ENCODE results near the gene SH3BP4. TPM values are rescaled to one million over a fixed set of nuclear protein-coding genes. Genes with fewer than 3 reads are reported as not detected.
A peak's percentile ranks its signal among the peaks of the same experiment; 100 is the strongest.

Gene SH3BP4
- polyA plus RNA-seq, 1 donor (not counting 4 experiments of a cell fraction or from before 2014, with no cell fraction given): 50.4 TPM

GRCh38 chr2:234905547-234906265 lies 46.1 kb upstream of the SH3BP4 start:
- H3K9ac ChIP-seq (ENCODE audit: control insufficient read depth, extremely low read depth, insufficient read depth, low read length): no peak overlapping the region
- H3K9me3 ChIP-seq (ENCODE audit: control insufficient read depth, low read depth, low read length): no peaks in the 10 kb centered on the region
- DNase-seq (ENCODE audit: low read depth, low spot score): no peak
- H3K36me3 ChIP-seq (ENCODE audit: control insufficient read depth in 2 of 2, extremely low read depth in 1 of 2, insufficient read depth in 2 of 2, low read length in 2 of 2): no peaks in the 10 kb centered on the region
- H3K9me1 ChIP-seq (ENCODE audit: control insufficient read depth, extremely low read depth, insufficient read depth, low read length): no peaks in the 10 kb centered on the region
- H3K27me3 ChIP-seq (ENCODE audit: control insufficient read depth, extremely low read depth, insufficient read depth, low read length): no peaks in the 10 kb centered on the region
- no peaks in the 10 kb centered on the region for H3K79me2 ChIP-seq (ENCODE audit: control insufficient read depth, insufficient read depth, low read length)
- FAIRE-seq: no peak
- dilution Hi-C loops (cut with MboI; ENCODE audit: extremely low pct_ligation_motif_present, low sequenced_read_pairs): no loop called here
- TF ChIP-seq EZH2 (IDR thresholded peaks at IDR 0.05; ENCODE audit: low read length) (no peak), CTCF (optimal IDR thresholded peaks at IDR 0.05 in 1 of 3, IDR thresholded peaks at IDR 0.05 in 1 of 3, conservative IDR thresholded peaks at IDR 0.05 in 1 of 3; ENCODE audit: extremely low read depth in 1 of 3, insufficient read depth in 2 of 3, low read length in 3 of 3) (no peak)
- no peaks in the 10 kb centered on the region for H4K20me1 ChIP-seq (ENCODE audit: control insufficient read depth, extremely low read depth, insufficient read depth, low read length)
- H3K4me2 ChIP-seq (ENCODE audit: control insufficient read depth, extremely low read depth, insufficient read depth, low read depth, low read length): no peak overlapping the region
- H3K27ac ChIP-seq (ENCODE audit: control insufficient read depth, insufficient read depth, low read length): no peak overlapping the region
- H3K4me1 ChIP-seq (ENCODE audit: control insufficient read depth, extremely low read depth, insufficient read depth, low read length): no peaks in the 10 kb centered on the region
- H2AFZ ChIP-seq (ENCODE audit: control insufficient read depth, low read length): peak overlapping the region; percentile 8
- no peak overlapping the region for H3K4me3 ChIP-seq (ENCODE audit: control insufficient read depth in 2 of 3, extremely low read depth in 1 of 3, insufficient read depth in 2 of 3, low read depth in 1 of 3, low read length in 3 of 3)

- H3K79me2 ChIP-seq (ENCODE audit: control insufficient read depth, insufficient read depth, low read length): no peaks in the 10 kb centered on the region
- H3K4me1 ChIP-seq (ENCODE audit: control insufficient read depth, extremely low read depth, insufficient read depth, low read length): no peaks in the 10 kb centered on the region
- no peak overlapping the region for H3K9ac ChIP-seq (ENCODE audit: control insufficient read depth, extremely low read depth, insufficient read depth, low read length)
- H3K4me3 ChIP-seq (ENCODE audit: control insufficient read depth in 2 of 3, extremely low read depth in 1 of 3, insufficient read depth in 2 of 3, low read depth in 1 of 3, low read length in 3 of 3): no peak overlapping the region
- dilution Hi-C loops (cut with MboI; ENCODE audit: extremely low pct_ligation_motif_present, low sequenced_read_pairs): no loop called here
- H3K4me2 ChIP-seq (ENCODE audit: control insufficient read depth, extremely low read depth, insufficient read depth, low read depth, low read length): no peak overlapping the region
- H3K9me1 ChIP-seq (ENCODE audit: control insufficient read depth, extremely low read depth, insufficient read depth, low read length): no peaks in the 10 kb centered on the region
- no peaks in the 10 kb centered on the region for H3K27me3 ChIP-seq (ENCODE audit: control insufficient read depth, extremely low read depth, insufficient read depth, low read length)
- no peak for DNase-seq (ENCODE audit: low read depth, low spot score)
- no peak overlapping the region for H3K27ac ChIP-seq (ENCODE audit: control insufficient read depth, insufficient read depth, low read length)
- TF ChIP-seq CTCF (optimal IDR thresholded peaks at IDR 0.05 in 1 of 3, IDR thresholded peaks at IDR 0.05 in 1 of 3, conservative IDR thresholded peaks at IDR 0.05 in 1 of 3; ENCODE audit: extremely low read depth in 1 of 3, insufficient read depth in 2 of 3, low read length in 3 of 3): no peak
- TF ChIP-seq EZH2 (IDR thresholded peaks at IDR 0.05; ENCODE audit: low read length): no peak
- no peak overlapping the region for H2AFZ ChIP-seq (ENCODE audit: control insufficient read depth, low read length)
- H3K9me3 ChIP-seq (ENCODE audit: control insufficient read depth, low read depth, low read length): no peaks in the 10 kb centered on the region
- FAIRE-seq: no peak
- no peaks in the 10 kb centered on the region for H4K20me1 ChIP-seq (ENCODE audit: control insufficient read depth, extremely low read depth, insufficient read depth, low read length)
- no peaks in the 10 kb centered on the region for H3K36me3 ChIP-seq (ENCODE audit: control insufficient read depth in 2 of 2, extremely low read depth in 1 of 2, insufficient read depth in 2 of 2, low read length in 2 of 2)
These were observed 41.6 kb upstream of the SH3BP4 start for GRCh38 chr2:234910186-234910679.
